ENCODE data around the gene KAT6B. TPM values are rescaled to one million over a fixed set of nuclear protein-coding genes. Genes with fewer than 3 reads are reported as not detected.

Gene KAT6B
- polyA plus RNA-seq, 1 donor from 2014 or later = 11.5 TPM

DNA sequence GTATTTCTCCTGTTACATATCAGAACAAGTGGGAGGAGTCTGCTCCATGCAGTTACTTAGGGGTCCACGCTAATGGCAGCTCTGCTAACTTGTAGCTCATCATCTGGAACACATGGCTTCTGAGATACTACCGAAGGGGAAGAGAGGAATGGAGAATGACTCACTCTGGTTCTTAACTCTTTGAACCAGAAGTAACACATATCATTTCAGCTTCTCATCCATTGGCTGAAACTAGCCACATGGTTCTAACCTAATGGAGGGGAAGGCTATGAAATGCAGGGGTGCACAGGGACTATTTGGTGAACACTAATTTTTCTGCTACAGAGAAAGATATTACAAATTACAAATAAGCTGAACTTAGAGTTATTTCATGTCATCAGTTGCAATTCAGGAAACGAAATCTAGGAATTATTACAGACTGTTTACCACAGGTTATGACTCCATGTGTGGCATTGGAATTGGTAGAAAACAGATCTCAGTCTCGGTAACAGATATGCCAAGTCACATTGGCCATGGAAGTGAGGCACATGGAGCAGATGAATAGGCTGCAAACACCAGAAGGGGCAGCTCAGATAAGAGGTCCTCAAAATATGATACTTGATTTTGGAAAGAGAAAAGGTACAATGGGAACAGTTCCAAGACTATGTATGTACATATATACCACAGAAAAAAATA lies 9.4 kb upstream of the KAT6B start:
- H2AFZ ChIP-seq (ENCODE audit: low read depth, low read length) = no peak overlapping the region
- no peak overlapping the region for H3K27ac ChIP-seq (ENCODE audit: low read length)
- H3K79me2 ChIP-seq (replicated peaks; ENCODE audit: insufficient read depth, low read length) = no peaks in the 10 kb centered on the region
- no peaks in the 10 kb centered on the region for H3K36me3 ChIP-seq (ENCODE audit: insufficient read depth, low read length)
- H3K9me2 ChIP-seq (ENCODE audit: insufficient read depth, low read length) = no peaks in the 10 kb centered on the region
- no peak overlapping the region for H3K4me3 ChIP-seq (ENCODE audit: low read length)
- H3K27me3 ChIP-seq (ENCODE audit: insufficient read depth, low read depth, low read length) = no peaks in the 10 kb centered on the region
- H4K20me1 ChIP-seq (ENCODE audit: insufficient read depth) = no peaks in the 10 kb centered on the region
- no peak overlapping the region for H3K4me2 ChIP-seq (ENCODE audit: low read length)
- no peak overlapping the region for H3K9ac ChIP-seq (ENCODE audit: low read length)
- no peaks in the 10 kb centered on the region for H3F3A ChIP-seq (ENCODE audit: insufficient read depth, low read length, poor library complexity, severe bottlenecking)
- TF ChIP-seq EP300 (conservative IDR thresholded peaks at IDR 0.05; ENCODE audit: poor library complexity, severe bottlenecking) (no peak), TAF1 (IDR thresholded peaks at IDR 0.05; ENCODE audit: low read depth) (no peak)
- peaks cover 8% of the 10 kb centered on the region for H3K9me3 ChIP-seq (ENCODE audit: low read length)

DNA sequence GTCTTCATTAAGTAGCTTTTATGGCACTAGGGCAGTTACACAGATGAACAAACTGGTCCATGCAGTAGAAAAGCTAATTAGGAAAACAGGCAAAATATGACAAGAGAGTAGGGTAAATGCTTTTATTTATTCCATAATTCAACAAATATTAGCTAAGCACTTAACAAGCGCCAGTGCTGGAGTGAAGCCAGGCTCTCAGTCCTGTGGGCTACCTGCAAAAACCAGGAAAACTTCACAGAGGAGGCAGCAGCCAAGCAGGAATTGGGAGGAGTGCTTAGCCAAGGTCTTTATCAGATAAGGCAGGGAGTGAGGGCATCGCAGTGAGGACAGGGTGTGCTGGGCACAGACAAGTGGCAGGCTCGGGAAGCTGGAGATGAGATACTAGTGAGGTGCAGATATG lies 4.9 kb upstream of the KAT6B start:
- peaks cover 8% of the 10 kb centered on the region for H3K9me3 ChIP-seq (ENCODE audit: low read length)
- H3K27me3 ChIP-seq (ENCODE audit: insufficient read depth, low read depth, low read length) = no peaks in the 10 kb centered on the region
- no peaks in the 10 kb centered on the region for H4K20me1 ChIP-seq (ENCODE audit: insufficient read depth)
- H2AFZ ChIP-seq (ENCODE audit: low read depth, low read length) = no peak overlapping the region
- H3F3A ChIP-seq (ENCODE audit: insufficient read depth, low read length, poor library complexity, severe bottlenecking) = no peaks in the 10 kb centered on the region
- no peaks in the 10 kb centered on the region for H3K79me2 ChIP-seq (replicated peaks; ENCODE audit: insufficient read depth, low read length)
- no peaks in the 10 kb centered on the region for H3K9me2 ChIP-seq (ENCODE audit: insufficient read depth, low read length)
- no peaks in the 10 kb centered on the region for H3K36me3 ChIP-seq (ENCODE audit: insufficient read depth, low read length)
- no peak for TF ChIP-seq EP300 (conservative IDR thresholded peaks at IDR 0.05; ENCODE audit: poor library complexity, severe bottlenecking)
- no peak for TF ChIP-seq POLR2AphosphoS5 (IDR thresholded peaks at IDR 0.05)
- TF ChIP-seq REST (IDR thresholded peaks at IDR 0.05; ENCODE audit: borderline replicate concordance) = no peak
- TF ChIP-seq CTCF (IDR thresholded peaks at IDR 0.05; ENCODE audit: poor library complexity, severe bottlenecking) = no peak
- TF ChIP-seq EZH2 (IDR thresholded peaks at IDR 0.05; ENCODE audit: borderline replicate concordance, insufficient read depth, low read length, poor library complexity, severe bottlenecking) = no peak
- no peak for TF ChIP-seq TAF1 (IDR thresholded peaks at IDR 0.05; ENCODE audit: low read depth)
- TF ChIP-seq SMC3 (conservative IDR thresholded peaks at IDR 0.05; ENCODE audit: poor library complexity) = no peak
- TF ChIP-seq MXI1 (conservative IDR thresholded peaks at IDR 0.05; ENCODE audit: poor library complexity, severe bottlenecking) = no peak
- TF ChIP-seq RAD21 (conservative IDR thresholded peaks at IDR 0.05) = no peak
- no peak overlapping the region for H3K9ac ChIP-seq (ENCODE audit: low read length)
- no peak overlapping the region for H3K4me3 ChIP-seq (ENCODE audit: low read length)
- H3K4me2 ChIP-seq (ENCODE audit: low read length) = no peak overlapping the region
- no peak overlapping the region for H3K27ac ChIP-seq (ENCODE audit: low read length)
